ENCODE data around the gene SLC6A5.

DNA sequence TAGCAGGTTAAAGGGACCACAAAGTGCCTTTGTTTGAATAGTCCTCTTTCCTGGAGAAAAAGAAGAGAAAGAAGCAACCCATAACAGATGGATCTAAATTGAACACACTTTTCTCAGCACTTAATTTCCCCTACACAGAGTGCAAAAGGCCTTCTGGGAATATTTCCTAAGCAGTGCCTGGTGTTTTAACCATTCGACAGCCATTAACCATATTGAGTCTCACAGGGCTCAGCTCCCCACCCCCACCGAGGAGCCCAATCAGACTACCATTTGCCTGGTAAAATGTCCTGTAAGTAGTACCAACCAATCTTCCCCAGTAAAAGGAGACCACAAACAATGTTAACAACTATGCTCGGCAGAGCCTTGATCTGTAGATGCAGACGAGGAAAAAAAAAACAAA lies 40.7 kb upstream of the SLC6A5 start:
- TF ChIP-seq, protein P1, sequence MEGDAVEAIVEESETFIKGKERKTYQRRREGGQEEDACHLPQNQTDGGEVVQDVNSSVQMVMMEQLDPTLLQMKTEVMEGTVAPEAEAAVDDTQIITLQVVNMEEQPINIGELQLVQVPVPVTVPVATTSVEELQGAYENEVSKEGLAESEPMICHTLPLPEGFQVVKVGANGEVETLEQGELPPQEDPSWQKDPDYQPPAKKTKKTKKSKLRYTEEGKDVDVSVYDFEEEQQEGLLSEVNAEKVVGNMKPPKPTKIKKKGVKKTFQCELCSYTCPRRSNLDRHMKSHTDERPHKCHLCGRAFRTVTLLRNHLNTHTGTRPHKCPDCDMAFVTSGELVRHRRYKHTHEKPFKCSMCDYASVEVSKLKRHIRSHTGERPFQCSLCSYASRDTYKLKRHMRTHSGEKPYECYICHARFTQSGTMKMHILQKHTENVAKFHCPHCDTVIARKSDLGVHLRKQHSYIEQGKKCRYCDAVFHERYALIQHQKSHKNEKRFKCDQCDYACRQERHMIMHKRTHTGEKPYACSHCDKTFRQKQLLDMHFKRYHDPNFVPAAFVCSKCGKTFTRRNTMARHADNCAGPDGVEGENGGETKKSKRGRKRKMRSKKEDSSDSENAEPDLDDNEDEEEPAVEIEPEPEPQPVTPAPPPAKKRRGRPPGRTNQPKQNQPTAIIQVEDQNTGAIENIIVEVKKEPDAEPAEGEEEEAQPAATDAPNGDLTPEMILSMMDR (IDR thresholded peaks at IDR 0.05; ENCODE audit: low read depth, low read length) = no peak
- TF ChIP-seq EZH2phosphoT487 (IDR thresholded peaks at IDR 0.05; ENCODE audit: low read depth) = no peak

Data from OCI-LY3 (cell line).